NCI-H2171 (cell line): ENCODE data around the gene PCIF1.
"Not testable (repeated sequence)": the region's sequence is repeated elsewhere in the genome, so short reads cannot be mapped to it uniquely, and the experiment has no call there.

Experiments used
- DNase-seq: peaks from one replicate; lab custom pipeline; 2025; lab: John Stamatoyannopoulos, UW

The PCIF1 gene

GRCh38 chr20:45994761-45995493 is 60.4 kb downstream of the PCIF1 start:
- no peak for DNase-seq

DNA sequence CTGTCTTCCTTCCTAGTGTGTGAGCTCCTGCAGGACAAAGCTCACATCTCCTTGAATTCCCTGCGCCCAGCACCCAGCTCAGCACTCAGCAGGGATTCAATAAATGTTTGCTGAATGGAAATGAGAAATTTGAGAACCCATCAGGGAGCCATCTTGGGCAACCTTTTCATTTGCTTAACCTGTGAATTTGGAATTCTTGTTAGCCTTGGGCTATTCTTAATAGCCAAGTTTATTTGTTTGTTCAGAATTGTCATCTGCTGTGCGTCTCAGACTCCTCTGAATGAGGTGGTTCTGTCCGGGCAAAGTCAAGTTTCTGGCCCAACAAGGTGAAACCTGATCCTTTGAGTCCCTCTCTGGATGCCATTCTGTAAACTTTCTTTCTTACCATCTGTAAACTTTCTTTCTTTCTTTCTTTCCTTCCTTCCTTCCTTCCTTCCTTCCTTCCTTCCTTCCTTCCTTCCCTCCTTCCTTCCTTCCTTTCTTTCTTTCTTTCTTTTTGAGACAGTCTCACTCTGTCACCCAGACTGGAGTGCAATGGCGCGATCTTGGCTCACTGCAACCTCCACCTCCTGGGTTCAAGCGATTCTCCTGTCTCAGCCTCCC is 61.1 kb downstream of the PCIF1 start:
- not testable (repeated sequence) for DNase-seq

DNA sequence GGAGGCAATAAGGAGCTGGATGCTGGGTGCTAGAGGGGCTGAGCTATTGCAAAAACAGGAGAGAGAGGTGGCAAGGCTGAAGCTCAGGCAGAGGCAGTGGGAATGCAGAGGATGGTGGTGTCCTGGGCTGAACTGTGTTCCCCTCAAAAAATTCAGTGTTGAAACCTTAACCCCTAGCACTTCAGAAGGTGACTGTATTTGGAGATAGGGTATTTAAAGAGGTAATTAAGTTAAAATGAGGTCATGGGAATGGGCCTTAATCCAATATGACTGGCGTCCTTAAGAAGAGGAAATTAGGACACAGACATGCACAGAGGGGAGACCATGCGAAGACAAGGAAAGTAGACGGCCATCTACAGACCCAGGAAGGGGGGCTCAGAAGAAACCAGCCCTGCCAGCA is 62.7 kb downstream of the PCIF1 start:
- no peak for DNase-seq
